ENCODE results near the gene ALDH3A1.
"Not testable (repeated sequence)": the region's sequence is repeated elsewhere in the genome, so short reads cannot be mapped to it uniquely, and the experiment has no call there.

ALDH3A1 gene

GRCh38 chr17:19768046-19768782 lies 20.1 kb upstream of the ALDH3A1 start:
- no peak overlapping the region for H3K4me3 Mint-ChIP-seq
- H3K27me3 Mint-ChIP-seq (ENCODE audit: low read depth), result no peaks in the 10 kb centered on the region
- no peaks in the 10 kb centered on the region for H3K36me3 Mint-ChIP-seq (ENCODE audit: low read depth)
- DNase-seq (ENCODE audit: low spot score), result no peak
- H3K9me3 Mint-ChIP-seq, result no peaks in the 10 kb centered on the region
- no peak overlapping the region for H3K27ac Mint-ChIP-seq
- H3K4me1 Mint-ChIP-seq (ENCODE audit: low read depth), result peaks cover 12% of the 10 kb centered on the region

- Mint-ChIP-seq H3K9me3 (no peaks in the 10 kb centered on the region), H3K4me1 (ENCODE audit: low read depth) (peaks cover 6% of the 10 kb centered on the region), H3K36me3 (ENCODE audit: low read depth) (no peaks in the 10 kb centered on the region), H3K27me3 (ENCODE audit: low read depth) (no peaks in the 10 kb centered on the region), H3K4me3 (no peak overlapping the region), H3K27ac (no peak overlapping the region)
- peak; percentile 65 for DNase-seq (ENCODE audit: low spot score)
These were observed 18.5 kb upstream of the ALDH3A1 start for GRCh38 chr17:19766421-19767270.

GRCh38 chr17:19766016-19766415 lies 17.9 kb upstream of the ALDH3A1 start:
- Mint-ChIP-seq H3K4me1 (ENCODE audit: low read depth) (peaks cover 2% of the 10 kb centered on the region), H3K36me3 (ENCODE audit: low read depth) (no peaks in the 10 kb centered on the region), H3K9me3 (no peaks in the 10 kb centered on the region), H3K4me3 (no peak overlapping the region), H3K27ac (no peak overlapping the region), H3K27me3 (ENCODE audit: low read depth) (no peaks in the 10 kb centered on the region)
- DNase-seq (ENCODE audit: low spot score), result no peak

- not testable (repeated sequence) for H3K9me3 Mint-ChIP-seq; H3K27me3 Mint-ChIP-seq (ENCODE audit: low read depth); DNase-seq (ENCODE audit: low spot score); H3K36me3 Mint-ChIP-seq (ENCODE audit: low read depth); H3K4me3 Mint-ChIP-seq; H3K4me1 Mint-ChIP-seq (ENCODE audit: low read depth); H3K27ac Mint-ChIP-seq
These were observed 15.9 kb upstream of the ALDH3A1 start for GRCh38 chr17:19763991-19764390.

- peaks cover 6% of the 10 kb centered on the region for H3K27me3 Mint-ChIP-seq (ENCODE audit: low read depth)
- H3K9me3 Mint-ChIP-seq, result no peaks in the 10 kb centered on the region
- no peak for DNase-seq (ENCODE audit: low spot score)
- no peak overlapping the region for H3K27ac Mint-ChIP-seq
- H3K4me3 Mint-ChIP-seq, result no peak overlapping the region
- peaks cover 2% of the 10 kb centered on the region for H3K4me1 Mint-ChIP-seq (ENCODE audit: low read depth)
- H3K36me3 Mint-ChIP-seq (ENCODE audit: low read depth), result no peaks in the 10 kb centered on the region
These were observed 15.3 kb upstream of the ALDH3A1 start for GRCh38 chr17:19763416-19763815.

- H3K4me3 Mint-ChIP-seq, result no peak overlapping the region
These were observed 14.4 kb upstream of the ALDH3A1 start for GRCh38 chr17:19762515-19762961.

GRCh38 chr17:19760746-19761145 lies 12.6 kb upstream of the ALDH3A1 start:
- no peaks in the 10 kb centered on the region for H3K9me3 Mint-ChIP-seq
- DNase-seq (ENCODE audit: low spot score), result no peak

More at GRCh38 chr17:19762515-19762961, 14.4 kb upstream of the ALDH3A1 start:
- Mint-ChIP-seq H3K4me1 (ENCODE audit: low read depth) (no peaks in the 10 kb centered on the region), H3K27me3 (ENCODE audit: low read depth) (peaks cover 6% of the 10 kb centered on the region), H3K36me3 (ENCODE audit: low read depth) (no peaks in the 10 kb centered on the region), H3K27ac (no peak overlapping the region), H3K9me3 (no peaks in the 10 kb centered on the region)
- peak; percentile 31 for DNase-seq (ENCODE audit: low spot score)

GRCh38 chr17:19759568-19760549 lies 11.8 kb upstream of the ALDH3A1 start:
- Mint-ChIP-seq H3K9me3 (no peaks in the 10 kb centered on the region), H3K4me3 (no peak overlapping the region), H3K27ac (no peak overlapping the region), H3K36me3 (ENCODE audit: low read depth) (no peaks in the 10 kb centered on the region), H3K4me1 (ENCODE audit: low read depth) (no peaks in the 10 kb centered on the region), H3K27me3 (ENCODE audit: low read depth) (peaks cover 6% of the 10 kb centered on the region)
- DNase-seq (ENCODE audit: low spot score), result no peak

More at GRCh38 chr17:19760746-19761145, 12.6 kb upstream of the ALDH3A1 start:
- Mint-ChIP-seq H3K4me3 (no peak overlapping the region), H3K4me1 (ENCODE audit: low read depth) (no peaks in the 10 kb centered on the region), H3K27me3 (ENCODE audit: low read depth) (peaks cover 6% of the 10 kb centered on the region), H3K27ac (no peak overlapping the region), H3K36me3 (ENCODE audit: low read depth) (no peaks in the 10 kb centered on the region)

GRCh38 chr17:19757536-19758180 lies 9.6 kb upstream of the ALDH3A1 start:
- Mint-ChIP-seq H3K27ac (no peak overlapping the region), H3K9me3 (no peaks in the 10 kb centered on the region), H3K27me3 (ENCODE audit: low read depth) (peaks cover 6% of the 10 kb centered on the region), H3K36me3 (ENCODE audit: low read depth) (no peaks in the 10 kb centered on the region), H3K4me3 (no peak overlapping the region), H3K4me1 (ENCODE audit: low read depth) (no peaks in the 10 kb centered on the region)
- DNase-seq (ENCODE audit: low spot score), result no peak

- Mint-ChIP-seq H3K4me3 (no peak overlapping the region), H3K4me1 (ENCODE audit: low read depth) (no peaks in the 10 kb centered on the region), H3K9me3 (no peaks in the 10 kb centered on the region), H3K36me3 (ENCODE audit: low read depth) (no peaks in the 10 kb centered on the region), H3K27ac (no peak overlapping the region), H3K27me3 (ENCODE audit: low read depth) (peaks cover 6% of the 10 kb centered on the region)
- DNase-seq (ENCODE audit: low spot score), result no peak
These were observed 8.4 kb upstream of the ALDH3A1 start for GRCh38 chr17:19756546-19756945.

- Mint-ChIP-seq H3K4me3 (no peak overlapping the region), H3K9me3 (no peaks in the 10 kb centered on the region), H3K4me1 (ENCODE audit: low read depth) (no peaks in the 10 kb centered on the region), H3K36me3 (ENCODE audit: low read depth) (no peaks in the 10 kb centered on the region), H3K27ac (no peak overlapping the region), H3K27me3 (ENCODE audit: low read depth) (peaks cover 8% of the 10 kb centered on the region)
- no peak for DNase-seq (ENCODE audit: low spot score)
These were observed 7.9 kb upstream of the ALDH3A1 start for GRCh38 chr17:19755821-19756510.

GRCh38 chr17:19755392-19755791 lies 7.3 kb upstream of the ALDH3A1 start:
- H3K27me3 Mint-ChIP-seq (ENCODE audit: low read depth), result peaks cover 6% of the 10 kb centered on the region
- no peaks in the 10 kb centered on the region for H3K9me3 Mint-ChIP-seq
- no peak overlapping the region for H3K27ac Mint-ChIP-seq
- DNase-seq (ENCODE audit: low spot score), result no peak
- H3K4me3 Mint-ChIP-seq, result no peak overlapping the region
- H3K4me1 Mint-ChIP-seq (ENCODE audit: low read depth), result no peaks in the 10 kb centered on the region
- H3K36me3 Mint-ChIP-seq (ENCODE audit: low read depth), result no peaks in the 10 kb centered on the region
